DND-41 (cell line): ENCODE results near the gene TOMM20.
A peak's percentile ranks its signal among the peaks of the same experiment; 100 is the strongest.

Experiments
- ATAC-seq: fragments of 200-7000 bp; cut with Tn5 transposase; 3 replicates; pipeline ENCODE4 v1.9.1; 2021; ENCODE audit warnings: low read depth; ENCODE audit not compliant: insufficient read depth
- DNase-seq: peaks from one replicate; pipeline ENCODE4 v3.0.0-alpha.2; 2020
- H2AFZ ChIP-seq: 2 replicates; pipeline ENCODE4 v1.6.0; 2012; ENCODE audit warnings: low read depth, low read length
- H3K27ac ChIP-seq: 2 replicates; pipeline ENCODE4 v1.5.1; 2012; ENCODE audit warnings: low read length, inconsistent platforms
- H3K27me3 ChIP-seq: fragments of 200-600 bp; sonication (generic); 2 replicates; pipeline ENCODE4 v1.6.0; 2012; ENCODE audit warnings: low read length, mild to moderate bottlenecking, inconsistent platforms; ENCODE audit not compliant: insufficient read depth, poor library complexity
- H3K36me3 ChIP-seq: 2 replicates; pipeline ENCODE4 v1.5.1; 2012; ENCODE audit warnings: low read length, inconsistent platforms; ENCODE audit not compliant: insufficient read depth
- H3K4me1 ChIP-seq: 2 replicates; pipeline ENCODE4 v1.5.1; 2012; ENCODE audit warnings: mild to moderate bottlenecking, low read length; ENCODE audit not compliant: insufficient read depth
- H3K4me2 ChIP-seq: 2 replicates; pipeline ENCODE4 v1.6.0; 2012; ENCODE audit warnings: mild to moderate bottlenecking, moderate library complexity, low read length, inconsistent platforms; ENCODE audit not compliant: insufficient read depth
- H3K4me3 ChIP-seq, 2 experiments: fragments of 200-600 bp in 1 of 2; shearing (Covaris generic) in 1 of 2; 2 replicates each; pipeline ENCODE4 v1.5.1; 2012 to 2016; ENCODE audit warnings: inconsistent platforms in 2 of 2, low read length in 2 of 2, mild to moderate bottlenecking in 2 of 2, low read depth in 1 of 2, moderate library complexity in 1 of 2
- H3K79me2 ChIP-seq: 2 replicates; pipeline ENCODE4 v1.6.0; 2012; ENCODE audit warnings: low read length, inconsistent platforms; ENCODE audit not compliant: insufficient read depth
- H3K9ac ChIP-seq: 2 replicates; pipeline ENCODE4 v1.6.0; 2012; ENCODE audit warnings: low read depth, mild to moderate bottlenecking, inconsistent platforms, low read length, moderate library complexity
- H3K9me3 ChIP-seq: 2 replicates; pipeline ENCODE4 v1.5.1; 2012; ENCODE audit warnings: low read length, moderate library complexity, mild to moderate bottlenecking, inconsistent platforms; ENCODE audit not compliant: insufficient read depth, severe bottlenecking
- H4K20me1 ChIP-seq: 2 replicates; pipeline ENCODE4 v1.6.0; 2012; ENCODE audit warnings: low read length; ENCODE audit not compliant: insufficient read depth
- CTCF ChIP-seq: IDR thresholded peaks from 2 replicates; pipeline ENCODE4 v1.5.1; 2012; ENCODE audit warnings: borderline replicate concordance, low read length, moderate library complexity, mild to moderate bottlenecking; ENCODE audit not compliant: poor library complexity, severe bottlenecking; ENCODE audit errors: extremely low read depth
- EZH2 ChIP-seq: IDR thresholded peaks from 3 replicates; pipeline ENCODE4 v1.6.1; 2012; ENCODE audit warnings: borderline replicate concordance, low read depth, mild to moderate bottlenecking, moderate library complexity, low read length, inconsistent platforms; ENCODE audit not compliant: severe bottlenecking

Gene TOMM20

GRCh38 chr1:235105051-235106043 is 23.3 kb downstream of the TOMM20 start:
- Histone ChIP-seq H3K9me3 (no peaks in the 10 kb centered on the region), H3K9ac (no peak overlapping the region), H3K36me3 (peaks cover 34% of the 10 kb centered on the region), H3K4me2 (no peak overlapping the region), H2AFZ (no peak overlapping the region), H4K20me1 (peaks cover 40% of the 10 kb centered on the region), H3K79me2 (no peaks in the 10 kb centered on the region), H3K4me1 (peaks cover 21% of the 10 kb centered on the region), H3K4me3 (no peak overlapping the region), H3K27ac (no peak overlapping the region), H3K27me3 (no peaks in the 10 kb centered on the region)
- DNase-seq (no peak), ATAC-seq (no peak)
- no peak for TF ChIP-seq EZH2
- no peak for TF ChIP-seq CTCF

- Histone ChIP-seq H3K79me2 (no peaks in the 10 kb centered on the region), H4K20me1 (peaks cover 24% of the 10 kb centered on the region), H3K27me3 (no peaks in the 10 kb centered on the region), H3K4me3 (no peak overlapping the region), H3K27ac (0 out of 2 replicates have a peak overlapping the region, but pooled peaks have one; percentile 48), H3K4me2 (no peak overlapping the region), H3K4me1 (peaks cover 21% of the 10 kb centered on the region), H3K9me3 (no peaks in the 10 kb centered on the region), H3K36me3 (peaks cover 10% of the 10 kb centered on the region), H2AFZ (no peak overlapping the region), H3K9ac (no peak overlapping the region)
- ATAC-seq (peak; percentile 78), DNase-seq (peak; percentile 64)
- TF ChIP-seq CTCF (no peak), EZH2 (no peak)
These were observed 25.6 kb downstream of the TOMM20 start for GRCh38 chr1:235102993-235103411.

- Histone ChIP-seq H2AFZ (no peak overlapping the region), H3K79me2 (no peaks in the 10 kb centered on the region), H3K4me1 (peaks cover 21% of the 10 kb centered on the region)
These were observed 26.4 kb downstream of the TOMM20 start for GRCh38 chr1:235102259-235102582.

More at GRCh38 chr1:235102259-235102582, 26.4 kb downstream of the TOMM20 start:
- DNase-seq (no peak), ATAC-seq (no peak)
- no peak overlapping the region for H3K4me2 ChIP-seq
- TF ChIP-seq EZH2 = no peak
- no peak for TF ChIP-seq CTCF
- H4K20me1 ChIP-seq = peaks cover 17% of the 10 kb centered on the region; the same call in 1 of the 2 replicates
- H3K4me3 ChIP-seq = no peak overlapping the region
- no peaks in the 10 kb centered on the region for H3K9me3 ChIP-seq
- H3K9ac ChIP-seq = no peak overlapping the region
- no peaks in the 10 kb centered on the region for H3K27me3 ChIP-seq
- peaks cover 3% of the 10 kb centered on the region for H3K36me3 ChIP-seq
- H3K27ac ChIP-seq = no peak overlapping the region
